Prostate gland (tissue), 2 donors: ENCODE results near the gene NCOA4. TPM values are rescaled to one million over a fixed set of nuclear protein-coding genes. Genes with fewer than 3 reads are reported as not detected.
"Not testable (repeated sequence)": the region's sequence is repeated elsewhere in the genome, so short reads cannot be mapped to it uniquely, and the experiment has no call there.

ENCODE experiments used
- DNase-seq: peaks from one replicate; pipeline ENCODE4 v3.0.0-alpha.2; 2019; ENCODE audit warnings: low spot score
- H3K27ac ChIP-seq, 2 donors: fragments of 200-600 bp; sonication (generic); 2 replicates each; pipeline ENCODE4 v1.5.1; 2017 to 2019
- H3K27me3 ChIP-seq: fragments of 200-600 bp; sonication (generic); replicated peaks from 2 replicates; pipeline ENCODE4 v1.5.1; 2019; ENCODE audit not compliant: insufficient read depth
- H3K36me3 ChIP-seq, 2 donors: fragments of 200-600 bp; sonication (generic); 1 replicate in 1 of 2; 2 replicates in 1 of 2; pipeline versions ENCODE4 v1.5.1 to v1.8.1; 2017 to 2019
- H3K4me1 ChIP-seq: fragments of 200-600 bp; sonication (generic); replicated peaks from 2 replicates; pipeline ENCODE4 v1.5.1; 2019
- H3K4me3 ChIP-seq, 2 donors: fragments of 200-600 bp; sonication (generic); 2 replicates each; pipeline ENCODE4 v1.5.1; 2017 to 2019
- H3K9me3 ChIP-seq: fragments of 200-600 bp; sonication (generic); 2 replicates; pipeline ENCODE4 v1.5.1; 2017
- CTCF ChIP-seq, 4 experiments: fragments of 200-600 bp in 2 of 4; fragments of 450-650 bp in 2 of 4; sonication (generic) in 2 of 4; IDR thresholded peaks; 1 replicate in 3 of 4; 2 replicates in 1 of 4; pipeline ENCODE4 v1.5.1; 2016 to 2019; ENCODE audit warnings: antibody characterized with exemption in 4 of 4, mild to moderate bottlenecking in 2 of 4, moderate library complexity in 2 of 4
- POLR2A ChIP-seq: fragments of 450-650 bp; IDR thresholded peaks from one replicate; pipeline ENCODE4 v1.6.1; 2016; ENCODE audit warnings: antibody characterized with exemption, mild to moderate bottlenecking
- POLR2AphosphoS5 ChIP-seq: sonication (generic); formaldehyde crosslinking; IDR thresholded peaks from one replicate; pipeline ENCODE4 v1.6.1; 2017; ENCODE audit warnings: antibody characterized with exemption
- WGBS: methylation state at CpG from one replicate; pipeline ENCODE4 v1.1.5; 2018; 5-methylcytosine and 5-hydroxymethylcytosine counted together
- intact Hi-C: fragments of 100-400 bp; cut with DNase I; formaldehyde crosslinking; loops from one replicate; pipeline ENCODE4 v1.14.2; 2022
- total RNA-seq, 2 donors: library from RNA; depleted of rRNA; stranded (reverse); fragments of >200 nt; gene quantifications; one replicate each; pipeline ENCODE4 v1.1.0, GENCODE V29; 2016

NCOA4 gene
- total RNA-seq, 2 donors from 2014 or later: 131 to 434 TPM

GRCh38 chr10:46004963-46005362 is 25.5 kb downstream of the NCOA4 start:
- Histone ChIP-seq H3K4me1 (no peaks in the 10 kb centered on the region), H3K9me3 (no peaks in the 10 kb centered on the region), H3K36me3 (peaks cover 6 to 10% of the 10 kb centered on the region in 2 donors), H3K27ac (no peak overlapping the region), H3K4me3 (no peak overlapping the region), H3K27me3 (no peaks in the 10 kb centered on the region)
- DNase-seq: no peak
- 94% methylated on average over 2 of the region's 2 CpGs for WGBS
- intact Hi-C loops: no loop called here
- TF ChIP-seq CTCF (IDR thresholded peaks at IDR 0.05) (no peak), POLR2AphosphoS5 (no peak), POLR2A (no peak)

- H3K4me3 ChIP-seq: no peak overlapping the region
- no peaks in the 10 kb centered on the region for H3K36me3 ChIP-seq
- WGBS: 87% methylated on average over 9 of the region's 9 CpGs
- no peak for DNase-seq
- no peaks in the 10 kb centered on the region for H3K27me3 ChIP-seq
- H3K9me3 ChIP-seq: no peaks in the 10 kb centered on the region
- TF ChIP-seq CTCF (IDR thresholded peaks at IDR 0.05) (no peak), POLR2AphosphoS5 (no peak), POLR2A (no peak)
- intact Hi-C loops: no loop called here
- no peak overlapping the region for H3K27ac ChIP-seq
- H3K4me1 ChIP-seq: no peaks in the 10 kb centered on the region
Observed at GRCh38 chr10:46002916-46003693, 27.3 kb downstream of the NCOA4 start.

GRCh38 chr10:46002189-46002687 is 28.2 kb downstream of the NCOA4 start:
- DNase-seq, H3K27me3 ChIP-seq, H3K27ac ChIP-seq, H3K9me3 ChIP-seq, H3K4me1 ChIP-seq, H3K36me3 ChIP-seq, H3K4me3 ChIP-seq, intact Hi-C loops: not testable (repeated sequence)
- WGBS: 92% methylated on average over 7 of the region's 7 CpGs

- TF ChIP-seq CTCF (IDR thresholded peaks at IDR 0.05) (no peak), POLR2AphosphoS5 (no peak), POLR2A (no peak)
- Histone ChIP-seq H3K36me3 (no peaks in the 10 kb centered on the region), H3K27ac (no peak overlapping the region), H3K9me3 (no peaks in the 10 kb centered on the region), H3K4me1 (no peaks in the 10 kb centered on the region), H3K27me3 (no peaks in the 10 kb centered on the region), H3K4me3 (no peak overlapping the region)
- intact Hi-C loops: no loop called here
- no peak for DNase-seq
- 77% methylated on average over 5 of the region's 5 CpGs for WGBS
Observed at GRCh38 chr10:46001187-46001756, 29.2 kb downstream of the NCOA4 start.

GRCh38 chr10:46000538-46000937 is 29.9 kb downstream of the NCOA4 start:
- no peak for DNase-seq
- WGBS: 100% methylated on average over 1 of the region's 1 CpG
- Histone ChIP-seq H3K4me3 (no peak overlapping the region), H3K27me3 (no peaks in the 10 kb centered on the region), H3K4me1 (no peaks in the 10 kb centered on the region), H3K9me3 (no peaks in the 10 kb centered on the region), H3K27ac (no peak overlapping the region), H3K36me3 (no peaks in the 10 kb centered on the region)
- intact Hi-C loops: no loop called here
- TF ChIP-seq POLR2AphosphoS5: no peak
- no peak for TF ChIP-seq POLR2A
- no peak for TF ChIP-seq CTCF (IDR thresholded peaks at IDR 0.05)

- 97% methylated on average over 5 of the region's 5 CpGs for WGBS
- H3K36me3 ChIP-seq, H3K4me3 ChIP-seq, H3K4me1 ChIP-seq, H3K27me3 ChIP-seq, intact Hi-C loops, DNase-seq, H3K27ac ChIP-seq, H3K9me3 ChIP-seq: not testable (repeated sequence)
Observed at GRCh38 chr10:45999955-46000354, 30.5 kb downstream of the NCOA4 start.
